ENCODE results near the gene MEG3. TPM values are rescaled to one million over a fixed set of nuclear protein-coding genes. Genes with fewer than 3 reads are reported as not detected.

The MEG3 gene
- total and polyA plus RNA-seq, 2 donors (not counting 3 experiments of a cell fraction or from before 2014, with no cell fraction given): 378 to 508 TPM

GRCh38 chr14:100782516-100783320 is 43.2 kb upstream of the MEG3 start:
- H3K27me3 ChIP-seq (ENCODE audit: control insufficient read depth in 2 of 2, insufficient read depth in 2 of 2, low read length in 2 of 2): no peaks in the 10 kb centered on the region
- no peak overlapping the region for H2AFZ ChIP-seq (ENCODE audit: low read depth, low read length)
- intact Hi-C loops (cut with micrococcal nuclease) (no loop called here), dilution Hi-C loops (cut with MboI; ENCODE audit: extremely low pct_ligation_motif_present, low sequenced_read_pairs) (no loop called here)
- ChIA-PET CTCF (no interaction called here), POLR2A (no interaction called here)
- no peak overlapping the region for H3K4me2 ChIP-seq (ENCODE audit: insufficient read depth, low read length)
- H3K9me3 ChIP-seq (replicated peaks; ENCODE audit: control insufficient read depth, insufficient read depth, low read length): no peaks in the 10 kb centered on the region
- no peaks in the 10 kb centered on the region for H3K79me2 ChIP-seq (ENCODE audit: control insufficient read depth, insufficient read depth, low read length)
- H3K9ac ChIP-seq (replicated peaks; ENCODE audit: extremely low read depth, insufficient read depth, low read length): no peak overlapping the region
- H3K9me1 ChIP-seq (replicated peaks; ENCODE audit: control insufficient read depth, extremely low read depth, insufficient read depth, low read length): no peaks in the 10 kb centered on the region
- H3K36me3 ChIP-seq (ENCODE audit: control insufficient read depth in 2 of 2, extremely low read depth in 1 of 2, insufficient read depth in 2 of 2, low read length in 2 of 2): no peaks in the 10 kb centered on the region
- DNase-seq (ENCODE audit: low read depth, low spot score) (no peak), FAIRE-seq (no peak)
- no peak overlapping the region for H3K4me3 ChIP-seq (replicated peaks in 1 of 3; ENCODE audit: insufficient read depth in 1 of 3, low read depth in 1 of 3, low read length in 3 of 3)
- TF ChIP-seq GATA2 (IDR thresholded peaks at IDR 0.05; ENCODE audit: insufficient read depth, insufficient read length, low read depth, low read length) (no peak), FOS (IDR thresholded peaks at IDR 0.05; ENCODE audit: borderline replicate concordance, insufficient read depth, low read length) (no peak), JUN (IDR thresholded peaks at IDR 0.05; ENCODE audit: borderline replicate concordance, insufficient read depth, insufficient read length, low read depth) (no peak), POLR2AphosphoS5 (IDR thresholded peaks at IDR 0.05; ENCODE audit: insufficient read depth, low read depth, low read length) (no peak), EZH2 (IDR thresholded peaks at IDR 0.05; ENCODE audit: borderline replicate concordance, low read depth, low read length, severe bottlenecking) (no peak), MYC (IDR thresholded peaks at IDR 0.05; ENCODE audit: low read depth, low read length) (no peak), POLR2A (IDR thresholded peaks at IDR 0.05; ENCODE audit: low read depth, low read length) (no peak)
- TF ChIP-seq, protein P1, sequence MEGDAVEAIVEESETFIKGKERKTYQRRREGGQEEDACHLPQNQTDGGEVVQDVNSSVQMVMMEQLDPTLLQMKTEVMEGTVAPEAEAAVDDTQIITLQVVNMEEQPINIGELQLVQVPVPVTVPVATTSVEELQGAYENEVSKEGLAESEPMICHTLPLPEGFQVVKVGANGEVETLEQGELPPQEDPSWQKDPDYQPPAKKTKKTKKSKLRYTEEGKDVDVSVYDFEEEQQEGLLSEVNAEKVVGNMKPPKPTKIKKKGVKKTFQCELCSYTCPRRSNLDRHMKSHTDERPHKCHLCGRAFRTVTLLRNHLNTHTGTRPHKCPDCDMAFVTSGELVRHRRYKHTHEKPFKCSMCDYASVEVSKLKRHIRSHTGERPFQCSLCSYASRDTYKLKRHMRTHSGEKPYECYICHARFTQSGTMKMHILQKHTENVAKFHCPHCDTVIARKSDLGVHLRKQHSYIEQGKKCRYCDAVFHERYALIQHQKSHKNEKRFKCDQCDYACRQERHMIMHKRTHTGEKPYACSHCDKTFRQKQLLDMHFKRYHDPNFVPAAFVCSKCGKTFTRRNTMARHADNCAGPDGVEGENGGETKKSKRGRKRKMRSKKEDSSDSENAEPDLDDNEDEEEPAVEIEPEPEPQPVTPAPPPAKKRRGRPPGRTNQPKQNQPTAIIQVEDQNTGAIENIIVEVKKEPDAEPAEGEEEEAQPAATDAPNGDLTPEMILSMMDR (IDR thresholded peaks at IDR 0.05; ENCODE audit: extremely low read depth in 1 of 2, insufficient read depth in 1 of 2, low read depth in 1 of 2, low read length in 2 of 2): no peak
- TF ChIP-seq, protein P2, sequence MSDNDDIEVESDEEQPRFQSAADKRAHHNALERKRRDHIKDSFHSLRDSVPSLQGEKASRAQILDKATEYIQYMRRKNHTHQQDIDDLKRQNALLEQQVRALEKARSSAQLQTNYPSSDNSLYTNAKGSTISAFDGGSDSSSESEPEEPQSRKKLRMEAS (IDR thresholded peaks at IDR 0.05; ENCODE audit: insufficient read depth, insufficient read length): no peak
- no TSS peak for BruUV-seq (replicated peaks)
- H3K27ac ChIP-seq (ENCODE audit: insufficient read depth, low read depth, low read length): no peak overlapping the region
- H3K4me1 ChIP-seq (ENCODE audit: control insufficient read depth, extremely low read depth, insufficient read depth, low read length): no peaks in the 10 kb centered on the region
- no peaks in the 10 kb centered on the region for H4K20me1 ChIP-seq (replicated peaks; ENCODE audit: control insufficient read depth, extremely low read depth, insufficient read depth, low read length)
